PC-9 (cell line): ENCODE results near the gene CLASP1. TPM values are rescaled to one million over a fixed set of nuclear protein-coding genes. Genes with fewer than 3 reads are reported as not detected.
"Not testable (repeated sequence)": the region's sequence is repeated elsewhere in the genome, so short reads cannot be mapped to it uniquely, and the experiment has no call there.

Experiments
- BruUV-seq: library from RNA; stranded (reverse); fragments of 400-500 nt; replicated peaks from 2 replicates; lab custom pipeline; 2021; lab: Mats Ljungman, UMichigan
- CTCF ChIA-PET: fragments of 300-600 bp; sonication (Branson Sonifier 250); formaldehyde crosslinking; loops from one replicate; lab custom pipeline; 2022; ENCODE audit warnings: antibody characterized with exemption; lab: Charles Lee
- POLR2A ChIA-PET: fragments of 300-600 bp; sonication (Branson Sonifier 250); formaldehyde crosslinking; loops from one replicate; lab custom pipeline; 2022; ENCODE audit warnings: antibody characterized with exemption; ENCODE audit not compliant: unreplicated experiment; lab: Charles Lee
- DNase-seq, 2 experiments: peaks; one replicate each; pipeline versions ENCODE4 v3.0.0 to v3.0.0-alpha.2; 2015 to 2022; ENCODE audit warnings: mixed read lengths in 1 of 2
- H2AFZ ChIP-seq: fragments of 200-600 bp; sonication (generic); 2 replicates; pipeline ENCODE4 v1.8.1; 2017; ENCODE audit warnings: antibody characterized with exemption
- H3F3A ChIP-seq: fragments of 200-600 bp; sonication (generic); 2 replicates; pipeline ENCODE4 v1.8.1; 2017; ENCODE audit warnings: antibody characterized with exemption, mild to moderate bottlenecking, low read depth; ENCODE audit not compliant: insufficient read depth
- H3K27ac ChIP-seq: fragments of 200-600 bp; sonication (generic); 2 replicates; pipeline ENCODE4 v1.6.1; 2016; ENCODE audit warnings: mixed run types
- H3K27me3 ChIP-seq: fragments of 200-600 bp; sonication (generic); 2 replicates; pipeline ENCODE4 v1.6.1; 2016; ENCODE audit warnings: low read depth, mixed run types; ENCODE audit not compliant: insufficient read depth
- H3K36me3 ChIP-seq: fragments of 200-600 bp; sonication (generic); 2 replicates; pipeline ENCODE4 v1.6.1; 2016; ENCODE audit warnings: low read depth, mixed run types
- H3K4me1 ChIP-seq: fragments of 200-600 bp; sonication (generic); replicated peaks from 2 replicates; pipeline ENCODE4 v1.6.1; 2016; ENCODE audit warnings: mixed run types; ENCODE audit not compliant: insufficient read depth
- H3K4me2 ChIP-seq: fragments of 200-600 bp; sonication (generic); 2 replicates; pipeline ENCODE4 v1.6.1; 2017; ENCODE audit warnings: mixed run types
- H3K4me3 ChIP-seq: fragments of 200-600 bp; sonication (generic); 2 replicates; pipeline ENCODE4 v1.6.1; 2016; ENCODE audit warnings: mixed run types
- H3K79me2 ChIP-seq: fragments of 200-600 bp; sonication (generic); 2 replicates; pipeline ENCODE4 v1.6.1; 2017; ENCODE audit warnings: low read depth, mixed run types
- H3K9me2 ChIP-seq: fragments of 200-600 bp; sonication (generic); 2 replicates; pipeline ENCODE4 v1.8.1; 2017; ENCODE audit warnings: mild to moderate bottlenecking; ENCODE audit not compliant: insufficient read depth
- H3K9me3 ChIP-seq: fragments of 200-600 bp; sonication (generic); 2 replicates; pipeline ENCODE4 v1.8.1; 2016; ENCODE audit warnings: low read depth; ENCODE audit not compliant: insufficient read depth
- H4K20me1 ChIP-seq: fragments of 200-600 bp; sonication (generic); 2 replicates; pipeline ENCODE4 v1.8.1; 2017; ENCODE audit not compliant: insufficient read depth
- EZH2 ChIP-seq: fragments of 200-600 bp; sonication (generic); IDR thresholded peaks from 2 replicates; pipeline ENCODE4 v1.8.0; 2017; ENCODE audit warnings: antibody characterized with exemption, low read depth
- intact Hi-C: fragments of 100-400 bp; cut with micrococcal nuclease; formaldehyde crosslinking; loops from one replicate; pipeline ENCODE4 v1.10.0; 2022; ENCODE audit not compliant: unreplicated experiment
- total RNA-seq: library from RNA; stranded (reverse); gene quantifications from 2 replicates; pipeline ENCODE4 v1.2.3, GENCODE V29; 2021
- TF ChIP-seq, protein P1 (sequence below): fragments of 200-600 bp; sonication (generic); conservative IDR thresholded peaks from 2 replicates; pipeline ENCODE4 v1.6.1; 2017; ENCODE audit warnings: mixed run types, antibody characterized with exemption, mild to moderate bottlenecking, moderate library complexity

CLASP1 gene
- total RNA-seq, 1 experiment from 2014 or later = 61.8 TPM

DNA sequence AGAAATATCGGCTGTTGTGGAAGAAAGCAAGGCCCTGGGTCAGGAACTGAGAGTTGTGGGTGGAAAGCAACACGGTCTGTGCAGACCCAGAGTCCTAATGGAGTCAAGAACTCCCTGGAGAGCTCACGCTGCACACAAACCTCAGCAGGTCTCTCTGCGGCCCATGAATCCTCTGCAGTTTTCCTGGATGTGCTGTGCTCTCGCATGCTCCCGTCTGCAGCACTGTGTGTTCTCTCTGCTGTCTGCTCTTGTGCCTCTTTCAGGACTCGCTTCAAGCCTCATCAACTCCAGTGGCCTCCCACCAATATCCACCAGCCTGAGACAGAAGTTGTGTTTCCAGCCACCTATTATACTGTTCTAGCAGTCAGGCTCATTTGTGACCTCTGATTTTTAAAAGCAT lies 94.3 kb downstream of the CLASP1 start:
- POLR2A ChIA-PET = interaction anchor here (0.6 kb wide), 1 partner anchor 11 kb away, joined by 4 read pairs; no protein-coding TSS in a partner anchor
- Histone ChIP-seq H3F3A (no peaks in the 10 kb centered on the region), H3K27me3 (no peaks in the 10 kb centered on the region), H3K36me3 (no peaks in the 10 kb centered on the region), H2AFZ (no peak overlapping the region), H4K20me1 (peaks cover 24% of the 10 kb centered on the region), H3K79me2 (peaks cover 41% of the 10 kb centered on the region), H3K27ac (no peak overlapping the region), H3K4me2 (no peak overlapping the region), H3K4me3 (no peak overlapping the region), H3K4me1 (no peaks in the 10 kb centered on the region), H3K9me2 (no peaks in the 10 kb centered on the region), H3K9me3 (no peaks in the 10 kb centered on the region)
- no peak for DNase-seq
- intact Hi-C loops = no loop called here
- BruUV-seq = no TSS peak
- no peak for TF ChIP-seq EZH2
- TF ChIP-seq, protein P1, sequence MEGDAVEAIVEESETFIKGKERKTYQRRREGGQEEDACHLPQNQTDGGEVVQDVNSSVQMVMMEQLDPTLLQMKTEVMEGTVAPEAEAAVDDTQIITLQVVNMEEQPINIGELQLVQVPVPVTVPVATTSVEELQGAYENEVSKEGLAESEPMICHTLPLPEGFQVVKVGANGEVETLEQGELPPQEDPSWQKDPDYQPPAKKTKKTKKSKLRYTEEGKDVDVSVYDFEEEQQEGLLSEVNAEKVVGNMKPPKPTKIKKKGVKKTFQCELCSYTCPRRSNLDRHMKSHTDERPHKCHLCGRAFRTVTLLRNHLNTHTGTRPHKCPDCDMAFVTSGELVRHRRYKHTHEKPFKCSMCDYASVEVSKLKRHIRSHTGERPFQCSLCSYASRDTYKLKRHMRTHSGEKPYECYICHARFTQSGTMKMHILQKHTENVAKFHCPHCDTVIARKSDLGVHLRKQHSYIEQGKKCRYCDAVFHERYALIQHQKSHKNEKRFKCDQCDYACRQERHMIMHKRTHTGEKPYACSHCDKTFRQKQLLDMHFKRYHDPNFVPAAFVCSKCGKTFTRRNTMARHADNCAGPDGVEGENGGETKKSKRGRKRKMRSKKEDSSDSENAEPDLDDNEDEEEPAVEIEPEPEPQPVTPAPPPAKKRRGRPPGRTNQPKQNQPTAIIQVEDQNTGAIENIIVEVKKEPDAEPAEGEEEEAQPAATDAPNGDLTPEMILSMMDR = no peak
- CTCF ChIA-PET = no interaction called here

DNA sequence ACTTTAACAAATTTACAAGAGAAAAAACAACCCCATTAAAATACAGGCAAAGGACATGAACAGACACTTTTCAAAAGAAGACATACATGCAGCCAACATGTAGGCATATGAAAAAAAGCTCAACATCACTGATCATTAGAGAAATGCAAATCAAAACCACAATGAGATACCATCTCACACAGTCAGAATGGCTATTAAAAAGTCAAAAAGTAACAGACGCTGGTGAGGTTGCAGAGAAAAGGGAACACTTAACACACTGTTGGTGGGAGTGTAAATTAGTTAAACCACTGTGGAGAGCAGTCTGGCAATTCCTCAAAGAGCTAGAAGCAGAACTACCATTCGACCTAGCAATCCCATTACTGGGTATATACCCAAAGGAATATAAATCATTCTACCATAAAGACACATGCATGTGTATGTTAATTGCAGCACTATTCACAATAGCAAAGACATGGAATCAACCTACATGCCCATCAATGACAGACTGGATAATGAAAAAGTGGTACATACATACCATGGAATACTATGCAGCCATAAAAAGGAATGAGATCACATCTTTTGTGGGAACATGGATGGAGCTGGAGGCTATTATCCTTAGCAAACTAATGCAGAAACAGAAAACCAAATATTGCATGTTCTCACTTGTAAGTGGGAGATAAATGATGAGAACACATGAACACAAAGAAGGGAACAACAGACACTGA lies 96.6 kb downstream of the CLASP1 start:
- H3F3A ChIP-seq, H3K9me2 ChIP-seq, H3K4me2 ChIP-seq, BruUV-seq, H3K4me1 ChIP-seq, H3K9me3 ChIP-seq, DNase-seq, H3K36me3 ChIP-seq, H3K4me3 ChIP-seq, intact Hi-C loops, H3K27ac ChIP-seq, POLR2A ChIA-PET, H2AFZ ChIP-seq, CTCF ChIA-PET, H3K27me3 ChIP-seq: not testable (repeated sequence)
- H3K79me2 ChIP-seq = peaks cover 47% of the 10 kb centered on the region
- H4K20me1 ChIP-seq = peaks cover 17% of the 10 kb centered on the region

- intact Hi-C loops = no loop called here
- Histone ChIP-seq H3K9me2 (no peaks in the 10 kb centered on the region), H3K4me2 (no peak overlapping the region), H3K36me3 (no peaks in the 10 kb centered on the region), H3F3A (no peaks in the 10 kb centered on the region), H3K27me3 (no peaks in the 10 kb centered on the region), H3K4me3 (no peak overlapping the region), H3K4me1 (no peaks in the 10 kb centered on the region), H2AFZ (no peak overlapping the region), H3K27ac (no peak overlapping the region), H3K9me3 (no peaks in the 10 kb centered on the region), H4K20me1 (peaks cover 18% of the 10 kb centered on the region), H3K79me2 (peaks cover 53% of the 10 kb centered on the region)
- DNase-seq = no peak
- BruUV-seq = no TSS peak
- ChIA-PET CTCF (no interaction called here), POLR2A (interaction anchor here (0.7 kb wide), 1 partner anchor 18 kb away, joined by 3 read pairs; no protein-coding TSS in a partner anchor)
- TF ChIP-seq, protein P1 = no peak
- TF ChIP-seq EZH2 = no peak
Measured at GRCh38 chr2:121550669-121551068, 98.6 kb downstream of the CLASP1 start.
